BE2C (cell line): Measurements from ENCODE around the gene CCDC12.

Experiments
- DNase-seq: peaks from one replicate; pipeline ENCODE4 v3.0.0-alpha.2; 2020
- H3K27me3 ChIP-seq: fragments of 250-450 bp; sonication (Bioruptor Pico); 2 replicates; pipeline ENCODE4 v1.5.1; 2020; ENCODE audit warnings: mild to moderate bottlenecking
- H3K36me3 ChIP-seq: fragments of 250-450 bp; sonication (Bioruptor Pico); 2 replicates; pipeline ENCODE4 v1.5.1; 2020; ENCODE audit warnings: mild to moderate bottlenecking
- H3K4me1 ChIP-seq: fragments of 250-450 bp; sonication (Bioruptor Pico); 2 replicates; pipeline ENCODE4 v1.5.1; 2020
- H3K4me3 ChIP-seq: 2 replicates; pipeline ENCODE4 v1.5.1; 2011; ENCODE audit warnings: low read depth, low read length
- H3K9me3 ChIP-seq: fragments of 250-450 bp; sonication (Bioruptor Pico); 2 replicates; pipeline ENCODE4 v1.5.1; 2020
- CTCF ChIP-seq: IDR thresholded peaks from 2 replicates; pipeline ENCODE4 v1.5.1; 2012; ENCODE audit warnings: mild to moderate bottlenecking, low read depth, low read length

The CCDC12 gene

DNA sequence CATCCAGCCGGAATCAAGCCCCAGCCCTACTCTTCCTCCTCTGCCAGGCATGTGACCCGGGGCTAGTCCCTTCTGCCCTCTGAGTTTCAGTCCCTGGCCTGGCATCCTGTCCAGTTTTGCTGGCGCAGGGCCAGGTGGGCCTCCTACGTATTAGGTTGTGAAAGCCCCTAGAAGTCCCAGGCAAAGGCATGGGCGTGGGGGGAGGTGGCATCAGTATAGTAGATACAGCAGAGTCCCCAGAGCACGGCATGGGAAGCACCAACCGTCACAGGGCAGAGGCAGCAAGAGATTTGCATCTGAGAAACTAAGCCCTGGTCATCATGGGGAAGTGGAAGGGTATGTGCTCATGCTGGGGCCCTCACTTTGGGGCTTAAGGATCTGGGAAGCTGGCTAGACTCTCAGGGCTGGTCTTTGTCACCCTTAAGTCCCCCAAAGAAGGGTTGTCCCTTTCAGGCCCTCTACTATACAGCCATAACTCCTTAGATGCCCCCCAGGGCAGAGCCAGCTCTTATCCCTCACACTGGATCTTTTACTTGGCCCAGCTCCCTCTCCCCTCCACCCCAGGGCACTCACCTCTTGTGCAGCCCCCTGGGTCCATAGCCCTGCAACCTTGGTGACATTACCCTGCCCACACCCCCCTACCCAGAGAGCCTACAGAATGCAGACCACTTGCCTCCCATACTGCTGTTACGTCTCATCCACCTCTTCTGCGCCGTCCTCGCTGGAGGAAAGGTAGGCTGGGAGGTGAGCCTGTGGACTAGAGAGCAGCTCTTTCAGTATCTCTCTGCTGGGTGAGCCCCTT lies 14.2 kb upstream of the CCDC12 start:
- Histone ChIP-seq H3K4me3 (no peak overlapping the region), H3K36me3 (no peaks in the 10 kb centered on the region), H3K9me3 (no peaks in the 10 kb centered on the region), H3K4me1 (no peaks in the 10 kb centered on the region), H3K27me3 (no peaks in the 10 kb centered on the region)
- no peak for DNase-seq
- no peak for TF ChIP-seq CTCF

DNA sequence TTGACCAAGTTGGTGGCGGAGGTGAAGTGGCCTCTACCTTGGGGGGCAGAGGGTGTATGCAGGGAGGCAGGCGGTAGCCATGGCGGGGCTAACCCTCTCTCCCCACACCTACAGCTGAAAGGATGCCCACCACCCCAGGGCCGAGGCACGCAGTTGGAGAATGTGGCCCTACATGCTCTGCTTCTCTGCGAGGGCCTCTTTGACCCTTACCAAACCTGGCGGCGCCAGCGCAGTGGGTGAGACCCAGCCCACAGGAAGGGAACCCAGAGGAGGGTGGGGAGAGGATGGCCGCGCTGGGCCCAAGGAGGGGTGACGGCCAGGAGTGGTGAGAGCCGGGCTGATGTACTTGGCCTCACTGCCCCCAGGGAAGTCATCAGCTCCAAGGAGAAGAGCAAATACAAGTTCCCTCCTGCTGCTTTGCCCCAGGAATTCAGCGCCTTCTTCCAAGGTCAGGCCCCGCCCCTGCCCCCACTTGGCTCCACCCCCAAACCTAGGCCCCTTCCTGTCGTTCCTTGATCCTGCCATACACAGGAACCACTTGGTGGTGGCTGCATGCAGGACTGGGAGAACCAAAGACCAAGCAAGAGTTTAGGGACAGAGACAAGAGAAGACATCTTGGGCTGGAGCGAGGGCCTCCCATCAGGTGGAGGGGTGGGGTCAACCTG lies 12.7 kb upstream of the CCDC12 start:
- DNase-seq = no peak
- H3K4me3 ChIP-seq = no peak overlapping the region
- no peaks in the 10 kb centered on the region for H3K4me1 ChIP-seq
- no peaks in the 10 kb centered on the region for H3K27me3 ChIP-seq
- no peaks in the 10 kb centered on the region for H3K9me3 ChIP-seq
- no peaks in the 10 kb centered on the region for H3K36me3 ChIP-seq
- TF ChIP-seq CTCF = no peak

GRCh38 chr3:46988616-46989015 lies 12.1 kb upstream of the CCDC12 start:
- Histone ChIP-seq H3K36me3 (no peaks in the 10 kb centered on the region), H3K4me1 (no peaks in the 10 kb centered on the region), H3K27me3 (no peaks in the 10 kb centered on the region), H3K4me3 (no peak overlapping the region), H3K9me3 (no peaks in the 10 kb centered on the region)
- no peak for TF ChIP-seq CTCF
- DNase-seq = no peak

GRCh38 chr3:46987743-46988401 lies 11.3 kb upstream of the CCDC12 start:
- no peak for DNase-seq
- H3K9me3 ChIP-seq = no peaks in the 10 kb centered on the region
- no peak for TF ChIP-seq CTCF
- no peak overlapping the region for H3K4me3 ChIP-seq
- no peaks in the 10 kb centered on the region for H3K4me1 ChIP-seq
- no peaks in the 10 kb centered on the region for H3K27me3 ChIP-seq
- no peaks in the 10 kb centered on the region for H3K36me3 ChIP-seq

DNA sequence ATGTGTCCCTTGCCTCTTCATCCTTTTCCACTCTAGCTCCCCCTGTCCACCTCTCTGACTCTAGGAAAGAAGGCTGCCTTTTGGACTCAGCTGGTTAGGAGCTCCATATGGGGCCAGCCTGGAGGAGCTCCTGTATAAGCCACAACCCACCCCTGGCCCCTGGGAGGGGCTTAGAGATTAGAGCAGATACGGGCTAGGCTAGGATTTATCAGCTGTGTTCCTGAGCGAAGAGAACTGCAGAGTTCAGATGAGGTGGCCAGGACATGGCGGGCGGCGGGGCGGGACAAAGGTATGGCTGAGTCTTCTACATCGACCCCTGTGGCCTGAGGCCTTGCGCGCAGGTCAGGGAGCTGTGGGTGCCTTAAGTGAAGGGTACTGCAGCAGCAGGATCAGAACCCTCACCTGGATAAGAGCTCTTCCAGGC lies 10.8 kb upstream of the CCDC12 start:
- no peaks in the 10 kb centered on the region for H3K4me1 ChIP-seq
- no peak for TF ChIP-seq CTCF
- no peak for DNase-seq
- H3K36me3 ChIP-seq = no peaks in the 10 kb centered on the region
- H3K27me3 ChIP-seq = no peaks in the 10 kb centered on the region
- H3K4me3 ChIP-seq = no peak overlapping the region
- no peaks in the 10 kb centered on the region for H3K9me3 ChIP-seq

DNA sequence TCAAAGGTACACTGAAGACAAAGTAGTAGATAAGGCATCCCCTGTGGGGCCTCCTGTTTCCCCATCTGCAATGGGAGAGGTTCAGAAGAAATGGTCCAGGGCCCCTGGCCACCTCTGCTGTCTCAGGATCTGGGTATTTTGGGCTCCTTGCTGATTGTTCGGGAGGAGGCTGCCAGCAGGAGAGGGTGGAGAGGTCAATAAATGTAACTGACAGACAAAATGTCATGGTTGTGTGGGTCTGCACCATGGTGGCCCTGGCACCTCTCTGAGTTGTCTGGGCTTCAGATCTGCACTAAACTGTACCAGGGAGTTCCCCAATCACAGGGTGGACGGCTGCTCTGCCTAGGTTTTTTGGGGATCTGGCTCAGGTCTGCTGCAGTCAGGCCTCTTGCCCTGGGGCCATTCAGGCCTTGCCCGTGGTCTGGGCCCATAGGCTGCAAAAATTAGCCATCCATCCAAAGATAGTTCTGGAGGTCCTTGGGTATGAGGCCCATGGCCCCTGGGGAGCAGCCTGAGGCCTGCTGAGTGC lies 10.3 kb upstream of the CCDC12 start:
- TF ChIP-seq CTCF = no peak
- no peak overlapping the region for H3K4me3 ChIP-seq
- no peaks in the 10 kb centered on the region for H3K9me3 ChIP-seq
- no peak for DNase-seq
- H3K4me1 ChIP-seq = no peaks in the 10 kb centered on the region
- no peaks in the 10 kb centered on the region for H3K36me3 ChIP-seq
- H3K27me3 ChIP-seq = no peaks in the 10 kb centered on the region
